Kidney epithelial cell (primary cell): ENCODE data around the gene PHYHD1. TPM values are rescaled to one million over a fixed set of nuclear protein-coding genes. Genes with fewer than 3 reads are reported as not detected.

Experiments
- DNase-seq: peaks from one replicate; pipeline ENCODE4 v3.0.0-alpha.2; 2010; ENCODE audit warnings: low read depth
- H3K27me3 ChIP-seq: 2 replicates; pipeline ENCODE4 v1.6.0; 2011; ENCODE audit warnings: low read length; ENCODE audit not compliant: control insufficient read depth, insufficient read depth
- H3K36me3 ChIP-seq: 2 replicates; pipeline ENCODE4 v1.5.1; 2011; ENCODE audit warnings: low read length; ENCODE audit not compliant: control insufficient read depth, insufficient read depth
- H3K4me3 ChIP-seq: 2 replicates; pipeline ENCODE4 v1.5.1; 2011; ENCODE audit warnings: low read depth, mild to moderate bottlenecking, control low read depth, low read length
- CTCF ChIP-seq: IDR thresholded peaks from 2 replicates; pipeline ENCODE4 v1.5.1; 2011; ENCODE audit warnings: mild to moderate bottlenecking, moderate library complexity, low read length, control low read depth, inconsistent platforms; ENCODE audit not compliant: insufficient read depth, poor library complexity, severe bottlenecking
- total RNA-seq: library from RNA; depleted of rRNA; stranded (reverse); fragments of >200 nt; gene quantifications from 2 replicates; pipeline ENCODE4 v1.2.3, GENCODE V29; 2015

Gene PHYHD1
- total RNA-seq, 1 donor from 2014 or later: 21.2 TPM

GRCh38 chr9:128885376-128885775, 35.4 kb upstream of the PHYHD1 start:
- H3K36me3 ChIP-seq: peaks cover 5% of the 10 kb centered on the region
- no peak for DNase-seq
- H3K27me3 ChIP-seq: no peaks in the 10 kb centered on the region
- H3K4me3 ChIP-seq: no peak overlapping the region
- no peak for TF ChIP-seq CTCF

- no peaks in the 10 kb centered on the region for H3K27me3 ChIP-seq
- TF ChIP-seq CTCF: no peak
- no peak overlapping the region for H3K4me3 ChIP-seq
- H3K36me3 ChIP-seq: peaks cover 5% of the 10 kb centered on the region
- no peak for DNase-seq
Observed at GRCh38 chr9:128885798-128886197, 35.0 kb upstream of the PHYHD1 start.

- no peak for TF ChIP-seq CTCF
- Histone ChIP-seq H3K4me3 (no peak overlapping the region), H3K36me3 (peaks cover 5% of the 10 kb centered on the region), H3K27me3 (no peaks in the 10 kb centered on the region)
- DNase-seq: no peak
Observed at GRCh38 chr9:128886211-128886891, 34.4 kb upstream of the PHYHD1 start.

DNA sequence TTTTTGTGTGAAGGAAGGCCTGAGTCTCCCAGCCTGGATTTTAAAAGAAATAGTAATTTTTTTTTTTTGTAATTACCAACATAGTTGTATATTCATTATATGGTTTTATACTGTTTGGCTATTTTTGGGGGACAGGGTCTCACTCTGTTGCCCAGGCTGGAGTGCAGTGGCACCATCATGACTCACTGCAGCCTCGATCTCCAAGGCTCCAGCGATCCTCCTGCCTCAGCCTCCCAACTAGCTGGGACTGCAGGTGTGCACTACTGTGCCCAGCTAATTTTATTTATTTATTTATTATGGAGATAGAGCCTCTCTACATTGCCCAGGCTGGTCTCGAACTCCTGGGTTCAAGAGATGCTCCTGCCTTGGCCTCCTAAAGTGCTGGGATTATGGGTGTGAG, 33.7 kb upstream of the PHYHD1 start:
- DNase-seq: no peak
- no peaks in the 10 kb centered on the region for H3K27me3 ChIP-seq
- H3K36me3 ChIP-seq: peaks cover 5% of the 10 kb centered on the region
- no peak overlapping the region for H3K4me3 ChIP-seq
- TF ChIP-seq CTCF: no peak

DNA sequence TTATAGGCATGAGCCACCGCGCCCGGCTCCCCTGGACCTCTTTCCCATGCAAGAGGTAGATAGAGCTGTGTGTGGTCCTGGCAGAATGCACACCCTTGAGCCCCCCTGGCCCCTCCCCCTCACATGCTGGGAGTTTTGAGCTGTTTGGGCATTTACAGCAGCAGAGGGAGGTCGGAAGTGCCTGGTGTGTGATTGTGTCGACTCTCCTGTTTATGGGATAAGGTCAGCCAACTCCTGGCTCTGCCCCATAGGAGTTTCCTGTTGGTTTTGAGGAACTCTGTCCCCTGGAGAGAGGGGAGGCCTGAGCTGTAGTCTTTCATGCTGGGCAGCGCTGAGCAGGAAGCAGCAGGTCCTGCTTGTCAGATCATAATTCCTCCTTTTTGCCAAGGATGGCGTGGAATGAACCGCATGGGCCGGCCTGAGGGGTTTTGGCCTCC, 32.9 kb upstream of the PHYHD1 start:
- no peak for TF ChIP-seq CTCF
- no peaks in the 10 kb centered on the region for H3K27me3 ChIP-seq
- DNase-seq: no peak
- H3K4me3 ChIP-seq: no peak overlapping the region
- H3K36me3 ChIP-seq: peaks cover 5% of the 10 kb centered on the region
